HG03439 (cell line): ENCODE data around the gene CT47B1.
"Not testable (repeated sequence)": the region's sequence is repeated elsewhere in the genome, so short reads cannot be mapped to it uniquely, and the experiment has no call there.

Experiments
- ATAC-seq: cut with Tn5 transposase; IDR thresholded peaks from one replicate; pipeline ENCODE4 v1.9.1; 2021; ENCODE audit warnings: mild to moderate bottlenecking, moderate library complexity; ENCODE audit not compliant: unreplicated experiment

CT47B1 gene

GRCh38 chrX:120875766-120876165 is at the start of gene CT47B1:
Gene CT47B1, minus strand, starts transcription at chrX:120875866. Its CDS starts 196 bp downstream, at chrX:120875670.
- not testable (repeated sequence) for ATAC-seq

GRCh38 chrX:120874678-120875557 is 748 bp downstream of the CT47B1 start:
- ATAC-seq = no peak

- no peak for ATAC-seq
These were observed 18.4 kb downstream of the CT47B1 start for GRCh38 chrX:120857240-120857639.

GRCh38 chrX:120840827-120841226 is 34.8 kb downstream of the CT47B1 start:
- no peak for ATAC-seq

GRCh38 chrX:120839491-120839890 is 36.2 kb downstream of the CT47B1 start:
- ATAC-seq = no peak

- ATAC-seq = not testable (repeated sequence)
These were observed 48.5 kb downstream of the CT47B1 start for GRCh38 chrX:120827213-120827612.

- ATAC-seq = no peak
These were observed 50.5 kb downstream of the CT47B1 start for GRCh38 chrX:120825146-120825545.

- no peak for ATAC-seq
These were observed 51.6 kb downstream of the CT47B1 start for GRCh38 chrX:120824021-120824420.

- ATAC-seq = no peak
These were observed 52.1 kb downstream of the CT47B1 start for GRCh38 chrX:120823556-120823955.
